K562 (cell line): Measurements from ENCODE around the gene BBX. TPM values are rescaled to one million over a fixed set of nuclear protein-coding genes. Genes with fewer than 3 reads are reported as not detected.
A peak's percentile ranks its signal among the peaks of the same experiment; 100 is the strongest.

Experiments used
- ATAC-seq: fragments of 200-7000 bp; cut with Tn5 transposase; 3 replicates; pipeline ENCODE4 v1.9.1; 2020; ENCODE audit warnings: moderate library complexity
- BruUV-seq: library from RNA; stranded (reverse); fragments of 400-500 nt; replicated peaks from 2 replicates; lab custom pipeline; 2021; lab: Mats Ljungman, UMichigan
- CTCF ChIA-PET: fragments of 300-600 bp; formaldehyde crosslinking; extraction: SDS; loops from one replicate; lab custom pipeline; 2021; ENCODE audit warnings: low intra/inter-chr PET ratio; lab: Yijun Ruan, JAX
- POLR2A ChIA-PET: fragments of 300-600, 350-650 bp; sonication (Branson Sonifier 250); formaldehyde crosslinking; extraction: SDS; loops from one replicate; lab custom pipeline; 2021; ENCODE audit warnings: antibody characterized with exemption, inconsistent platforms; lab: Yijun Ruan, JAX
- DNase-seq, 4 experiments: peaks; one replicate each; pipeline versions ENCODE4 v3.0.0 to v3.0.0-alpha.2; 2011 to 2018; ENCODE audit warnings: low spot score in 3 of 4, mixed read lengths in 3 of 4; ENCODE audit errors: extremely low read depth in 1 of 4
- FAIRE-seq: peaks from 2 replicates; lab custom pipeline; 2011; peaks lifted over from hg19 to GRCh38; lab: Jason Lieb, UNC
- H2AFZ ChIP-seq: 2 replicates; pipeline ENCODE4 v1.6.0; 2011; ENCODE audit warnings: low read depth, low read length, control low read depth, inconsistent platforms
- H3K27ac ChIP-seq: fragments of 200-600 bp; 3 replicates; pipeline ENCODE4 v1.8.0; 2011; ENCODE audit warnings: low read depth, mild to moderate bottlenecking, control low read depth, inconsistent platforms, low read length, moderate library complexity, mixed read lengths; ENCODE audit errors: extremely low read depth
- H3K27me3 ChIP-seq, 2 experiments: fragments of 300-600 bp in 1 of 2; 2 replicates in 1 of 2; 3 replicates in 1 of 2; pipeline versions ENCODE4 v1.6.0 to v1.8.0; 2011; ENCODE audit warnings: inconsistent platforms in 2 of 2, low read length in 2 of 2, mild to moderate bottlenecking in 1 of 2, mixed read lengths in 1 of 2, moderate library complexity in 1 of 2; ENCODE audit not compliant: control insufficient read depth in 2 of 2, insufficient read depth in 2 of 2
- H3K36me3 ChIP-seq: fragments of 300-600 bp; 3 replicates; pipeline ENCODE4 v1.8.0; 2011; ENCODE audit warnings: mild to moderate bottlenecking, low read length, inconsistent platforms; ENCODE audit not compliant: control insufficient read depth, insufficient read depth
- H3K4me1 ChIP-seq, 2 experiments: fragments of 200-600 bp in 1 of 2; replicated peaks in 1 of 2; 2 replicates in 1 of 2; 3 replicates in 1 of 2; pipeline versions ENCODE4 v1.5.1 to v1.8.0; 2011; ENCODE audit warnings: inconsistent platforms in 2 of 2, low read length in 2 of 2, mild to moderate bottlenecking in 1 of 2, mixed read lengths in 1 of 2, moderate library complexity in 1 of 2; ENCODE audit not compliant: control insufficient read depth in 2 of 2, insufficient read depth in 2 of 2
- H3K4me2 ChIP-seq: 2 replicates; pipeline ENCODE4 v1.6.1; 2011; ENCODE audit warnings: low read length, control low read depth, inconsistent platforms, mixed read lengths; ENCODE audit not compliant: insufficient read depth
- H3K4me3 ChIP-seq: fragments of 200-600 bp; sonication (generic), shearing (Covaris generic); 2 replicates; pipeline ENCODE4 v1.5.1; 2016; ENCODE audit warnings: control low read depth, inconsistent platforms
- H3K79me2 ChIP-seq: fragments of 200-600 bp; 3 replicates; pipeline ENCODE4 v1.8.0; 2011; ENCODE audit warnings: low read length, inconsistent platforms; ENCODE audit not compliant: control insufficient read depth, insufficient read depth
- H3K9ac ChIP-seq, 2 experiments: 2 replicates each; pipeline versions ENCODE4 v1.6.0 to v1.6.1; 2011; ENCODE audit warnings: low read depth in 2 of 2, low read length in 2 of 2, control low read depth in 1 of 2, inconsistent platforms in 1 of 2, mild to moderate bottlenecking in 1 of 2, mixed read lengths in 1 of 2; ENCODE audit not compliant: insufficient read depth in 1 of 2
- H3K9me1 ChIP-seq: one replicate; pipeline ENCODE4 v1.6.0; 2011; ENCODE audit warnings: inconsistent platforms, mild to moderate bottlenecking, low read length, moderate library complexity; ENCODE audit not compliant: control insufficient read depth, insufficient read depth
- H3K9me3 ChIP-seq: replicated peaks from 2 replicates; pipeline ENCODE4 v1.5.1; 2011; ENCODE audit warnings: low read depth, low read length, inconsistent platforms; ENCODE audit not compliant: control insufficient read depth, insufficient read depth
- H4K20me1 ChIP-seq: replicated peaks from 2 replicates; pipeline ENCODE4 v1.6.1; 2011; ENCODE audit warnings: low read length, inconsistent platforms, mixed read lengths; ENCODE audit not compliant: control insufficient read depth, insufficient read depth
- ATF1 ChIP-seq, 2 experiments: fragments of 450-650 bp in 1 of 2; IDR thresholded peaks; 2 replicates each; pipeline ENCODE4 v1.6.1; 2016; ENCODE audit warnings: missing compliant biosample characterization in 1 of 2, missing genetic modification characterization in 1 of 2
- CEBPB ChIP-seq: fragments of 450-650 bp; IDR thresholded peaks from 2 replicates; pipeline ENCODE4 v1.6.1; 2016; ENCODE audit warnings: missing genetic modification characterization, missing compliant biosample characterization
- CEBPG ChIP-seq, 3 experiments: fragments of 200-800 bp in 1 of 3; sonication (Bioruptor generic) in 1 of 3; sonication (generic) in 1 of 3; formaldehyde crosslinking in 1 of 3; IDR thresholded peaks in 2 of 3; conservative IDR thresholded peaks in 1 of 3; 2 replicates each; pipeline versions ENCODE4 v1.6.1 to v1.8.0; 2016 to 2022; ENCODE audit warnings: missing compliant biosample characterization in 2 of 3, missing genetic modification characterization in 2 of 3, mild to moderate bottlenecking in 1 of 3, missing genetic modification reagents in 1 of 3
- CTCF ChIP-seq, 3 experiments: IDR thresholded peaks in 2 of 3; conservative IDR thresholded peaks in 1 of 3; 2 replicates each; pipeline ENCODE4 v1.5.1; 2011 to 2012; ENCODE audit warnings: low read length in 3 of 3, mild to moderate bottlenecking in 3 of 3, control low read depth in 2 of 3, improper control_type of control experiment in 1 of 3, inconsistent platforms in 1 of 3, low read depth in 1 of 3, mixed read lengths in 1 of 3, moderate library complexity in 1 of 3; ENCODE audit not compliant: insufficient read depth in 2 of 3
- RAD21 ChIP-seq, 2 experiments: fragments of 250-450 bp in 1 of 2; fragments of 450-650 bp in 1 of 2; sonication (Bioruptor Pico) in 1 of 2; formaldehyde crosslinking in 1 of 2; IDR thresholded peaks in 1 of 2; conservative IDR thresholded peaks in 1 of 2; 2 replicates each; pipeline versions ENCODE4 v1.4.0 to v1.8.0; 2020 to 2022; ENCODE audit warnings: mild to moderate bottlenecking in 2 of 2, moderate library complexity in 1 of 2
- THRAP3 ChIP-seq: fragments of 450-650 bp; IDR thresholded peaks from 2 replicates; pipeline ENCODE4 v1.6.1; 2016; ENCODE audit warnings: mild to moderate bottlenecking, inconsistent platforms, borderline replicate concordance
- WHSC1 ChIP-seq: IDR thresholded peaks from one replicate; pipeline ENCODE4 v1.6.1; 2012; ENCODE audit warnings: low read length, control low read depth, inconsistent platforms
- ZNF384 ChIP-seq: IDR thresholded peaks from 2 replicates; pipeline ENCODE4 v1.6.1; 2012; ENCODE audit warnings: low read depth, low read length, improper control_type of control experiment
- WGBS: fragments of 100-300 bp; shearing (Covaris generic); methylation state at CpG from one replicate; pipeline ENCODE4 v1.1.6; 2016; ENCODE audit warnings: low coverage, mixed read lengths; ENCODE audit not compliant: insufficient coverage; ENCODE audit errors: missing lambda C conversion rate; 5-methylcytosine and 5-hydroxymethylcytosine counted together
- in situ Hi-C: fragments of 300-500 bp; cut with MboI; formaldehyde crosslinking; loops from 4 replicates; pipeline ENCODE4 v1.15.0; 2018; ENCODE audit warnings: inconsistent platforms, mixed read lengths
- intact Hi-C: fragments of 100-400 bp; cut with micrococcal nuclease; formaldehyde crosslinking; loops from 2 replicates; pipeline ENCODE4 v1.14.2; 2022
- polyA plus RNA-seq, 8 experiments: library from polyadenylated mRNA; depleted of rRNA in 4 of 8; stranded (reverse) in 5 of 8; unstranded in 3 of 8; fragments of >200 nt; fragmentation: Nextera tagmentation in 2 of 8; fragmentation: Illumina TruSeq in 1 of 8; extraction: Ambion mirVana in 2 of 8; extraction: Trizol in 1 of 8; gene quantifications; 2 replicates each; pipeline versions ENCODE4 v1.2.1 to v1.2.3, GENCODE V29; 2011 to 2014; ENCODE audit warnings: inconsistent platforms in 1 of 8, missing spikeins in 1 of 8
- total RNA-seq, 7 experiments: library from RNA; depleted of rRNA in 6 of 7; stranded (reverse); fragments of >200 nt in 6 of 7; fragmentation: Illumina TruSeq in 2 of 7; extraction: Trizol in 2 of 7; gene quantifications; 2 replicates each; pipeline versions ENCODE4 v1.2.1 to v1.2.3, GENCODE V29; 2011 to 2021; ENCODE audit warnings: low replicate concordance in 1 of 7

The BBX gene
- total and polyA plus RNA-seq, 9 of the 15 experiments (the other 6 are each of a cell fraction or from before 2014, with no cell fraction given): 4.9 to 19.5 (median 11.8) TPM

DNA sequence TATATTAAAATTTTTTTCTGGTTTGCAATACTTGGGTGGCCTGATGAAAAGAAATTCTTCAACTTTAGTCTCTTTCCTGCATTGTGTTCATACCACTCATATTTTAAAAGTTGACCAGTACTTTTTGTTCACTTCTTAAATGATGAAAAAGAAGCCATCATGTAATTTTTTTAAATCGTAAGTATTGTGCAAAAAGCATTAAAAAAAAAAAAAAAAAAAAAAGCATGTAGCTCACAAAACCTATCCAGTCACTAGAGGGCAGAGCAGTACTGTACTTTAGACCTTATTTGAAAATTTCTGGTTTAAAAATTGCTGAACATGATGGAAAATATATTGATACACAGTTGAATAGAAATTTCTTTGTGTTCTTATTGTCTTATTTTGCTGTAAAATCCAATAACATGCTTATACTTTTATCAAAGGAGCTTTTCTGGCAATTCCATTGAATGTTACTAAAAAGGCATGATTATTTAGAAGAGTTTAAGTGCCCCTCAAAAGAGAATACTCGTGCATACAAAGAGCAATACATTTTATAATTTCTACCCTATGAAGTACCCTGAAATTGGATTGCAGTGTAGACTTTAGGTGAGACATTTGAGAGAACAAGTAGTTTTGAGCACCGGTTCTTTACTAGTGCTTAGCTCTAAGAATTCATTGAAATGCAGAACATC, 137.7 kb downstream of the BBX start:
- no peaks in the 10 kb centered on the region for H3K9me3 ChIP-seq
- in situ Hi-C loops (no loop called here), intact Hi-C loops (loop anchor here (10.0 kb wide), 1 partner anchor 86 kb away; no protein-coding TSS in a partner anchor)
- no TSS peak for BruUV-seq
- no peak for ATAC-seq
- H3K4me3 ChIP-seq: no peak overlapping the region
- ChIA-PET POLR2A (no interaction called here), CTCF (interaction anchor here (0.5 to 0.8 kb wide), 6 partner anchors 29 to 819 kb away, joined by 3 to 7 read pairs (median 4); no protein-coding TSS in a partner anchor)
- peak; percentile 73 for FAIRE-seq
- H3K27me3 ChIP-seq: no peaks in the 10 kb centered on the region
- no peak overlapping the region for H3K4me2 ChIP-seq
- no peaks in the 10 kb centered on the region for H3K79me2 ChIP-seq
- no peak overlapping the region for H3K27ac ChIP-seq
- no peaks in the 10 kb centered on the region for H3K4me1 ChIP-seq
- H3K36me3 ChIP-seq: no peaks in the 10 kb centered on the region
- TF ChIP-seq CEBPB (tag) (peak; percentile 28; the same call in 1 of the 2 replicates), ZNF384 (peak; percentile 90), WHSC1 (no peak), ATF1 (CRISPR knock-in tag; IDR thresholded peaks at IDR 0.05) (no peak), ATF1 (tag; IDR thresholded peaks at IDR 0.05) (no peak), CTCF (IDR thresholded peaks at IDR 0.05 in 2 of 3, conservative IDR thresholded peaks at IDR 0.05 in 1 of 3; ENCODE audit: insufficient read depth in 2 of 3, low read depth in 1 of 3, low read length in 3 of 3) (peak in 2 of 3 experiments; percentile 3 to 56; a peak in 3 of 6 replicates), CEBPG (CRISPR knock-in tag; IDR thresholded peaks at IDR 0.05) (no peak), CEBPG (tag; conservative IDR thresholded peaks at IDR 0.05 in 1 of 2, IDR thresholded peaks at IDR 0.05 in 1 of 2) (peak in 1 of 2 experiments; percentile 54; a peak in 1 of 4 replicates), THRAP3 (no peak), RAD21 (CRISPR knock-in tag; conservative IDR thresholded peaks at IDR 0.05 in 1 of 2, IDR thresholded peaks at IDR 0.05 in 1 of 2) (peak in 1 of 2 experiments; percentile 23; a peak in 1 of 4 replicates)
- H2AFZ ChIP-seq: no peak overlapping the region
- WGBS: 65% methylated on average over 3 of the region's 3 CpGs
- H4K20me1 ChIP-seq: no peaks in the 10 kb centered on the region
- H3K9ac ChIP-seq: no peak overlapping the region
- H3K9me1 ChIP-seq: no peaks in the 10 kb centered on the region
- DNase-seq: no peak
